HepG2 (cell line): ENCODE data around the gene JAK1. TPM values are rescaled to one million over a fixed set of nuclear protein-coding genes. Genes with fewer than 3 reads are reported as not detected.

Source experiments
- ATF1 ChIP-seq: IDR thresholded peaks from 2 replicates; pipeline ENCODE4 v1.6.1; 2016; ENCODE audit warnings: mild to moderate bottlenecking, control low read depth
- GATAD2A ChIP-seq: IDR thresholded peaks from 2 replicates; pipeline ENCODE4 v1.6.1; 2016
- GMEB2 ChIP-seq: IDR thresholded peaks from 2 replicates; pipeline ENCODE4 v1.6.1; 2016; ENCODE audit warnings: missing biosample characterization, missing genetic modification reagents, low read depth
- GPN1 ChIP-seq: sonication (generic); formaldehyde crosslinking; IDR thresholded peaks from 2 replicates; pipeline ENCODE4 v1.5.1; 2020; ENCODE audit warnings: missing genetic modification reagents, borderline replicate concordance
- MAF1 ChIP-seq: sonication (generic); formaldehyde crosslinking; IDR thresholded peaks from 2 replicates; pipeline ENCODE4 v1.5.0; 2020; ENCODE audit warnings: missing genetic modification reagents, borderline replicate concordance
- PTBP1 ChIP-seq: fragments of 200-400 bp; formaldehyde crosslinking; IDR thresholded peaks from 2 replicates; pipeline ENCODE4 v1.6.1; 2018; ENCODE audit warnings: low read length, low read depth; ENCODE audit not compliant: poor library complexity, severe bottlenecking
- ZBED4 ChIP-seq: sonication (generic); formaldehyde crosslinking; IDR thresholded peaks from 2 replicates; pipeline ENCODE4 v1.4.0; 2020; ENCODE audit warnings: missing genetic modification reagents, borderline replicate concordance
- ZBTB26 ChIP-seq: IDR thresholded peaks from 2 replicates; pipeline ENCODE4 v1.6.1; 2016; ENCODE audit warnings: missing compliant biosample characterization, missing genetic modification reagents, borderline replicate concordance
- ZFP91 ChIP-seq: sonication (generic); formaldehyde crosslinking; IDR thresholded peaks from 2 replicates; pipeline ENCODE4 v1.9.0; 2022; ENCODE audit warnings: missing genetic modification reagents, mild to moderate bottlenecking, borderline replicate concordance
- ZKSCAN8 ChIP-seq: IDR thresholded peaks from 2 replicates; pipeline ENCODE4 v1.6.1; 2016; ENCODE audit warnings: borderline replicate concordance, missing genetic modification reagents, missing compliant biosample characterization
- ZNF343 ChIP-seq: sonication (generic); formaldehyde crosslinking; IDR thresholded peaks from 2 replicates; pipeline ENCODE4 v1.4.0; 2020; ENCODE audit warnings: mild to moderate bottlenecking, missing genetic modification reagents
- ZNF609 ChIP-seq: sonication (generic); formaldehyde crosslinking; IDR thresholded peaks from 2 replicates; pipeline ENCODE4 v1.4.0; 2020; ENCODE audit warnings: mild to moderate bottlenecking, missing genetic modification reagents, borderline replicate concordance
- ZNF75D ChIP-seq: sonication (generic); formaldehyde crosslinking; IDR thresholded peaks from 2 replicates; pipeline ENCODE4 v1.8.1; 2023; ENCODE audit warnings: missing genetic modification reagents, mild to moderate bottlenecking, borderline replicate concordance
- polyA plus RNA-seq, 8 experiments: library from polyadenylated mRNA; depleted of rRNA in 3 of 8; stranded (reverse) in 7 of 8; unstranded in 1 of 8; fragments of >200 nt; fragmentation: Illumina TruSeq in 4 of 8; extraction: Trizol in 4 of 8; gene quantifications; 2 replicates each; pipeline versions ENCODE4 v1.2.1 to v1.2.3, GENCODE V29; 2011 to 2016; ENCODE audit warnings: low read depth in 4 of 8, missing spikeins in 1 of 8, mixed read lengths in 1 of 8; ENCODE audit not compliant: insufficient read depth in 1 of 8
- total RNA-seq, 5 experiments: library from RNA; depleted of rRNA; stranded (reverse); fragments of >200 nt; fragmentation: Illumina TruSeq; extraction: Trizol; gene quantifications; 2 replicates each; pipeline ENCODE4 v1.2.3, GENCODE V29; 2016; ENCODE audit warnings: low read depth in 1 of 5

Gene JAK1
- total and polyA plus RNA-seq, 2 of the 13 experiments (the other 11 are each of a cell fraction or from before 2014, with no cell fraction given): 23.9 to 42.4 TPM

GRCh38 chr1:64986903-64987871, 20.8 kb upstream of the JAK1 start (continued):
- peak; percentile 76 for TF ChIP-seq ZNF609 (CRISPR knock-in tag)
- TF ChIP-seq ATF1: no peak
- TF ChIP-seq ZKSCAN8 (CRISPR knock-in tag): no peak
- TF ChIP-seq GATAD2A: peak; percentile 98
- TF ChIP-seq ZFP91 (CRISPR knock-in tag): no peak
- TF ChIP-seq ZBTB26 (CRISPR knock-in tag): no peak
- no peak for TF ChIP-seq MAF1 (CRISPR knock-in tag)
- TF ChIP-seq PTBP1: no peak
- no peak for TF ChIP-seq ZNF343 (CRISPR knock-in tag)
- TF ChIP-seq ZNF75D: no peak
- TF ChIP-seq GPN1 (CRISPR knock-in tag): no peak
- TF ChIP-seq ZBED4 (CRISPR knock-in tag): no peak
- no peak for TF ChIP-seq GMEB2 (CRISPR knock-in tag)
